ENCODE measurements around the gene RTN4IP1. TPM values are rescaled to one million over a fixed set of nuclear protein-coding genes. Genes with fewer than 3 reads are reported as not detected.
"Not testable (repeated sequence)": the region's sequence is repeated elsewhere in the genome, so short reads cannot be mapped to it uniquely, and the experiment has no call there.

RTN4IP1 gene
- total and polyA plus RNA-seq, 4 experiments from 2014 or later = 5.8 to 8.3 (median 7.4) TPM

DNA sequence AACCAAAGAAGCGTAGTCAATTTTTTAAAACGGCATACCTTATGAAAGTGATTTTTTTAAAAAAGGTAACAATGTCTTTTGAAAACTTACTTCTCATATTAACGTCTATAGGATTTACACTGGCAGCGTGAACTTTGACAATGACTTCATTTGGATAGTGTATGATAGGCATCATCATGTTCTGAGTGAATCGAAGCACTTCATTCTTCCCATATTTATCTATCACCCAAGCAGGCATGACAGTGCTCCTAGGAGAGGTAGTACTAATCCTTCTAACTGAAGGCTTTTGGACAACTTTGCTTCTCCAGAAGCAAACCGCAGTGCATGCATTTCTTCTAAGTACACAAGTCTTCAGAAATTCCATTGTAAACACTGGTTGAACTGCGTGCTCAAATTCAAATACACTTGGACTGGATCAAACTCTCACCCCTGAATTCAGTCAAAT lies 618 bp downstream of the RTN4IP1 start:
- CTCF ChIA-PET (ENCODE audit: partially characterized antibody) = interaction anchor here (0.9 to 1.4 kb wide), 5 partner anchors 18 to 183 kb away, joined by 3 to 4 read pairs (median 3); no protein-coding TSS in a partner anchor
- POLR2A ChIA-PET (ENCODE audit: partially characterized antibody) = interaction anchor here (0.8 kb wide), 1 partner anchor 303 kb away, joined by 3 read pairs; the partner anchor contains the start of gene ATG5
- intact Hi-C loops (cut with micrococcal nuclease) = loop anchor here (1.0 to 2.0 kb wide), 3 partner anchors 118 to 400 kb away; partner anchors contain the start of genes ATG5 and MTRES1

DNA sequence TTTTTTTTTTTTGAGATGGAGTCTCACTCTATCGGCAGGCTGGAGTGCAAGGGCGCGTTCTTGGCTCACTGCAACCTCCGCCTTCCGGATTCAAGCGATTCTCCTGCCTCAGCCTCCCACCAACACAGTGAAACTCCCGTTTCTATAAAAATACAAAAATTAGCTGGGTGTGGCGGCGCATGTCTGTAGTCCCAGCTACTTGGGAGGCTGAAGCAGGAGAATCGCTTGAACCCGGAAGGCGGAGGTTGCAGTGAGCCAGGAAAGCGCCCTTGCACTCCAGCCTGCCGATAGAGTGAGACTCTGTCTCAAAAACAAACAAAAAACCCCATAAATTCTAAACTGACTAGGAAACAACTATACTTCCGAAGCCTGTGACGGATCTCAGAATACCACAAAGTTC lies 1.5 kb downstream of the RTN4IP1 start:
- H3K36me3 Mint-ChIP-seq = peaks cover 4 to 16% of the 10 kb centered on the region in 2 donors
- not testable (repeated sequence) for H3K27me3 ChIP-seq (ENCODE audit: insufficient read depth, low read length); H3K27me3 Mint-ChIP-seq; H3K4me3 ChIP-seq (ENCODE audit: low read length in 2 of 2); H3K9me3 ChIP-seq (ENCODE audit: control insufficient read depth in 1 of 2, low read length in 2 of 2); H3K9me3 Mint-ChIP-seq; H3K36me3 ChIP-seq (ENCODE audit: insufficient read depth, low read length); DNase-seq; H3K27ac Mint-ChIP-seq; H3K27ac ChIP-seq (ENCODE audit: low read depth, low read length)
- peaks cover 23% of the 10 kb centered on the region for H3K4me1 ChIP-seq (ENCODE audit: insufficient read depth, low read length)
- POLR2A ChIA-PET (ENCODE audit: partially characterized antibody) = interaction anchor here (0.8 kb wide), 1 partner anchor 303 kb away, joined by 3 read pairs; the partner anchor contains the start of gene ATG5
- intact Hi-C loops (cut with micrococcal nuclease) = loop anchor here (2.0 kb wide), 1 partner anchor 117 kb away; no protein-coding TSS in a partner anchor
- peaks cover 16 to 34% (median 25%) of the 10 kb centered on the region in 4 donors for H3K4me1 Mint-ChIP-seq
- CTCF ChIA-PET (ENCODE audit: partially characterized antibody) = interaction anchor here (1.3 kb wide), 2 partner anchors 20 to 61 kb away, joined by 3 to 4 read pairs; no protein-coding TSS in a partner anchor
- peak overlapping the region in 4 of 8 donors; percentile 29 to 98 (median 50) for H3K4me3 Mint-ChIP-seq

More for the DNA sequence above, 618 bp downstream of the RTN4IP1 start:
- peak overlapping the region; percentile 74 for H3K27ac ChIP-seq (ENCODE audit: low read depth, low read length)
- H3K9me3 ChIP-seq (ENCODE audit: control insufficient read depth in 1 of 2, low read length in 2 of 2) = no peaks in the 10 kb centered on the region
- no peak for DNase-seq
- H3K4me1 ChIP-seq (ENCODE audit: insufficient read depth, low read length) = peaks cover 23% of the 10 kb centered on the region
- no peaks in the 10 kb centered on the region for H3K36me3 ChIP-seq (ENCODE audit: insufficient read depth, low read length)
- peaks cover 0 to 16% of the 10 kb centered on the region in 2 donors for H3K36me3 Mint-ChIP-seq
- peaks cover 0 to 3% (median 0%) of the 10 kb centered on the region in 8 donors for H3K9me3 Mint-ChIP-seq
- no peaks in the 10 kb centered on the region for H3K27me3 Mint-ChIP-seq
- H3K4me1 Mint-ChIP-seq = peaks cover 16 to 34% (median 27%) of the 10 kb centered on the region in 4 donors
- H3K4me3 Mint-ChIP-seq = peak overlapping the region; percentile 96 to 99 (median 97)
- no peaks in the 10 kb centered on the region for H3K27me3 ChIP-seq (ENCODE audit: insufficient read depth, low read length)
- peak overlapping the region; percentile 96 to 98 (median 98) for H3K27ac Mint-ChIP-seq
- peak overlapping the region; percentile 85 to 88 for H3K4me3 ChIP-seq (ENCODE audit: low read length in 2 of 2)

- Mint-ChIP-seq H3K36me3 (peaks cover 12 to 18% of the 10 kb centered on the region in 2 donors), H3K9me3 (peaks cover 0 to 3% (median 0%) of the 10 kb centered on the region in 8 donors), H3K4me3 (no peak overlapping the region), H3K4me1 (peaks cover 12 to 29% (median 17%) of the 10 kb centered on the region in 4 donors), H3K27ac (no peak overlapping the region), H3K27me3 (no peaks in the 10 kb centered on the region)
- H3K4me1 ChIP-seq (ENCODE audit: insufficient read depth, low read length) = peaks cover 23% of the 10 kb centered on the region
- H3K4me3 ChIP-seq (ENCODE audit: low read length in 2 of 2) = no peak overlapping the region
- CTCF ChIA-PET (ENCODE audit: partially characterized antibody) = interaction anchor here (0.9 kb wide), 1 partner anchor 18 kb away, joined by 6 read pairs; no protein-coding TSS in a partner anchor
- no peaks in the 10 kb centered on the region for H3K9me3 ChIP-seq (ENCODE audit: control insufficient read depth in 1 of 2, low read length in 2 of 2)
- intact Hi-C loops (cut with micrococcal nuclease) = no loop called here
- H3K36me3 ChIP-seq (ENCODE audit: insufficient read depth, low read length) = no peaks in the 10 kb centered on the region
- no peaks in the 10 kb centered on the region for H3K27me3 ChIP-seq (ENCODE audit: insufficient read depth, low read length)
- POLR2A ChIA-PET (ENCODE audit: partially characterized antibody) = interaction anchor here (0.6 kb wide), 1 partner anchor 702 kb away, joined by 4 read pairs; no protein-coding TSS in a partner anchor
- DNase-seq = no peak
- H3K27ac ChIP-seq (ENCODE audit: low read depth, low read length) = no peak overlapping the region
Observed at GRCh38 chr6:106626485-106626884, 2.8 kb downstream of the RTN4IP1 start.

DNA sequence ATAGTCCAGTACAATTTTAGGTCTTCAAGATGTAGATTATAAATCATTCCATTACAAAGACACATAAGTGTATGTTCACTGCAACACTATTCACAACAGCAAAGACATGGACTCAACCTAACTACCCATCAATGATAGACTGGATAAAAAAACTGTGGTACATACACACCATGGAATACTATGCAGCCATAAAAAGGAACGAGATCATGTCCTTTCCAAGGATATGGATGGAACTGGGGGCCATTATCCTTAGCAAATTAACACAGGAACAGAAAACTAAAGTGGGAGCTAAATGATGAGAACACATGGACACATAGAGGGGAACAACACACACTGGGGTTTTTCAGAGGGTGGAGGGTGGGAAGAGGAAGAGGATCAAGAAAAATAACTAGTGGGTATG lies 6.3 kb downstream of the RTN4IP1 start:
- H3K9me3 Mint-ChIP-seq = no peaks in the 10 kb centered on the region
- H3K36me3 Mint-ChIP-seq = peaks cover 10 to 33% of the 10 kb centered on the region in 2 donors
- no peaks in the 10 kb centered on the region for H3K27me3 Mint-ChIP-seq
- H3K27ac Mint-ChIP-seq = peak overlapping the region in 1 of 7 donors; percentile 83
- peaks cover 0 to 4% (median 2%) of the 10 kb centered on the region in 4 donors for H3K4me1 Mint-ChIP-seq
- CTCF ChIA-PET (ENCODE audit: partially characterized antibody) = interaction anchor here (1.1 kb wide), 1 partner anchor 14 kb away, joined by 3 read pairs; no protein-coding TSS in a partner anchor
- no peaks in the 10 kb centered on the region for H3K27me3 ChIP-seq (ENCODE audit: insufficient read depth, low read length)
- no peak for DNase-seq
- H3K9me3 ChIP-seq (ENCODE audit: control insufficient read depth in 1 of 2, low read length in 2 of 2) = no peaks in the 10 kb centered on the region
- intact Hi-C loops (cut with micrococcal nuclease) = no loop called here
- H3K27ac ChIP-seq (ENCODE audit: low read depth, low read length) = no peak overlapping the region
- no peak overlapping the region for H3K4me3 Mint-ChIP-seq
- H3K36me3 ChIP-seq (ENCODE audit: insufficient read depth, low read length) = no peaks in the 10 kb centered on the region
- POLR2A ChIA-PET (ENCODE audit: partially characterized antibody) = interaction anchor here (0.6 kb wide), 1 partner anchor 48 kb away, joined by 3 read pairs; no protein-coding TSS in a partner anchor
- H3K4me3 ChIP-seq (ENCODE audit: low read length in 2 of 2) = no peak overlapping the region
- peaks cover 4% of the 10 kb centered on the region for H3K4me1 ChIP-seq (ENCODE audit: insufficient read depth, low read length)

GRCh38 chr6:106622412-106622811 lies 6.9 kb downstream of the RTN4IP1 start:
- Mint-ChIP-seq H3K27me3 (no peaks in the 10 kb centered on the region), H3K4me1 (peaks cover 0 to 4% (median 2%) of the 10 kb centered on the region in 4 donors), H3K36me3 (peaks cover 10 to 35% of the 10 kb centered on the region in 2 donors), H3K27ac (no peak overlapping the region), H3K9me3 (no peaks in the 10 kb centered on the region), H3K4me3 (no peak overlapping the region)
- no peak overlapping the region for H3K27ac ChIP-seq (ENCODE audit: low read depth, low read length)
- no peaks in the 10 kb centered on the region for H3K36me3 ChIP-seq (ENCODE audit: insufficient read depth, low read length)
- H3K4me3 ChIP-seq (ENCODE audit: low read length in 2 of 2) = no peak overlapping the region
- H3K4me1 ChIP-seq (ENCODE audit: insufficient read depth, low read length) = no peaks in the 10 kb centered on the region
- H3K27me3 ChIP-seq (ENCODE audit: insufficient read depth, low read length) = no peaks in the 10 kb centered on the region
- ChIA-PET CTCF (ENCODE audit: partially characterized antibody) (no interaction called here), POLR2A (ENCODE audit: partially characterized antibody) (no interaction called here)
- no peak for DNase-seq
- intact Hi-C loops (cut with micrococcal nuclease) = no loop called here
- H3K9me3 ChIP-seq (ENCODE audit: control insufficient read depth in 1 of 2, low read length in 2 of 2) = no peaks in the 10 kb centered on the region

- Mint-ChIP-seq H3K27ac (no peak overlapping the region), H3K9me3 (no peaks in the 10 kb centered on the region), H3K27me3 (no peaks in the 10 kb centered on the region), H3K4me3 (no peak overlapping the region), H3K36me3 (peaks cover 15 to 40% of the 10 kb centered on the region in 2 donors), H3K4me1 (peaks cover 0 to 4% (median 2%) of the 10 kb centered on the region in 4 donors)
- intact Hi-C loops (cut with micrococcal nuclease) = no loop called here
- no peaks in the 10 kb centered on the region for H3K27me3 ChIP-seq (ENCODE audit: insufficient read depth, low read length)
- no peak overlapping the region for H3K4me3 ChIP-seq (ENCODE audit: low read length in 2 of 2)
- no peaks in the 10 kb centered on the region for H3K4me1 ChIP-seq (ENCODE audit: insufficient read depth, low read length)
- no peak overlapping the region for H3K27ac ChIP-seq (ENCODE audit: low read depth, low read length)
- no peaks in the 10 kb centered on the region for H3K36me3 ChIP-seq (ENCODE audit: insufficient read depth, low read length)
- ChIA-PET CTCF (ENCODE audit: partially characterized antibody) (no interaction called here), POLR2A (ENCODE audit: partially characterized antibody) (no interaction called here)
- no peaks in the 10 kb centered on the region for H3K9me3 ChIP-seq (ENCODE audit: control insufficient read depth in 1 of 2, low read length in 2 of 2)
- DNase-seq = no peak
Observed at GRCh38 chr6:106620931-106621672, 8.2 kb downstream of the RTN4IP1 start.

DNA sequence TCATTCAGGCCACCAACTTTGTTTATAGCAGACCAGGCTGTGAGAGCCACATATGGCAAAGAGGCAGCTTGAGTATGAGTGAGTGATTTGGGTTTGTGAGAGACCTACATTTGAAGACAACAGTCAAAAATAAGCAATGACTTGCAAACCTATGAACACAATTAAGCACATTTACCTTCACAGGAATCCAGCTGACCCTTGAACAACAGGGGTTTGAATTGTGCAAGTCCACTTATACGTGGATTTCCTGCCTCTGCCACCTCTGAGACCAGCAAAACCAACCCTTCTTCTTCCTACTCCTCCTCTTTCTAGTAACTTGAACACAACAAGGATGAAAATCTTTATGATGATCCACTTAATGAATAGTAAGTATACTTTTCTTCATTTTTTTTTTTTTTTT lies 10.1 kb downstream of the RTN4IP1 start:
- H3K4me1 ChIP-seq (ENCODE audit: insufficient read depth, low read length) = no peaks in the 10 kb centered on the region
- Mint-ChIP-seq H3K4me1 (no peaks in the 10 kb centered on the region), H3K4me3 (no peak overlapping the region), H3K36me3 (peaks cover 20 to 40% of the 10 kb centered on the region in 2 donors), H3K27me3 (no peaks in the 10 kb centered on the region), H3K27ac (no peak overlapping the region), H3K9me3 (no peaks in the 10 kb centered on the region)
- no peaks in the 10 kb centered on the region for H3K36me3 ChIP-seq (ENCODE audit: insufficient read depth, low read length)
- intact Hi-C loops (cut with micrococcal nuclease) = no loop called here
- no peaks in the 10 kb centered on the region for H3K27me3 ChIP-seq (ENCODE audit: insufficient read depth, low read length)
- no peak for DNase-seq
- H3K4me3 ChIP-seq (ENCODE audit: low read length in 2 of 2) = no peak overlapping the region
- no peaks in the 10 kb centered on the region for H3K9me3 ChIP-seq (ENCODE audit: control insufficient read depth in 1 of 2, low read length in 2 of 2)
- H3K27ac ChIP-seq (ENCODE audit: low read depth, low read length) = no peak overlapping the region
- ChIA-PET CTCF (ENCODE audit: partially characterized antibody) (interaction anchor here (1.2 to 2.9 kb wide), 2 partner anchors 10 to 11 kb away, joined by 3 to 17 read pairs; no protein-coding TSS in a partner anchor), POLR2A (ENCODE audit: partially characterized antibody) (no interaction called here)

All from CD4-positive, alpha-beta memory T cell (primary cell).